WI38 (cell line): Measurements from ENCODE around the gene MYZAP.

Source experiments
- H3K4me3 ChIP-seq: 2 replicates; pipeline ENCODE4 v1.5.1; 2011; ENCODE audit warnings: low read depth, mild to moderate bottlenecking, control low read depth, low read length
- TF ChIP-seq, protein P1 (sequence below): IDR thresholded peaks from 2 replicates; pipeline ENCODE4 v1.5.1; 2012; ENCODE audit warnings: low read depth, mild to moderate bottlenecking, control low read depth, low read length

MYZAP gene

GRCh38 chr15:57647791-57648130 is 56.1 kb downstream of the MYZAP start:
- H3K4me3 ChIP-seq: no peak overlapping the region
- TF ChIP-seq, protein P1, sequence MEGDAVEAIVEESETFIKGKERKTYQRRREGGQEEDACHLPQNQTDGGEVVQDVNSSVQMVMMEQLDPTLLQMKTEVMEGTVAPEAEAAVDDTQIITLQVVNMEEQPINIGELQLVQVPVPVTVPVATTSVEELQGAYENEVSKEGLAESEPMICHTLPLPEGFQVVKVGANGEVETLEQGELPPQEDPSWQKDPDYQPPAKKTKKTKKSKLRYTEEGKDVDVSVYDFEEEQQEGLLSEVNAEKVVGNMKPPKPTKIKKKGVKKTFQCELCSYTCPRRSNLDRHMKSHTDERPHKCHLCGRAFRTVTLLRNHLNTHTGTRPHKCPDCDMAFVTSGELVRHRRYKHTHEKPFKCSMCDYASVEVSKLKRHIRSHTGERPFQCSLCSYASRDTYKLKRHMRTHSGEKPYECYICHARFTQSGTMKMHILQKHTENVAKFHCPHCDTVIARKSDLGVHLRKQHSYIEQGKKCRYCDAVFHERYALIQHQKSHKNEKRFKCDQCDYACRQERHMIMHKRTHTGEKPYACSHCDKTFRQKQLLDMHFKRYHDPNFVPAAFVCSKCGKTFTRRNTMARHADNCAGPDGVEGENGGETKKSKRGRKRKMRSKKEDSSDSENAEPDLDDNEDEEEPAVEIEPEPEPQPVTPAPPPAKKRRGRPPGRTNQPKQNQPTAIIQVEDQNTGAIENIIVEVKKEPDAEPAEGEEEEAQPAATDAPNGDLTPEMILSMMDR: no peak

- H3K4me3 ChIP-seq: no peak overlapping the region
- TF ChIP-seq, protein P1: no peak
These were observed 57.4 kb downstream of the MYZAP start for GRCh38 chr15:57649138-57649537.

DNA sequence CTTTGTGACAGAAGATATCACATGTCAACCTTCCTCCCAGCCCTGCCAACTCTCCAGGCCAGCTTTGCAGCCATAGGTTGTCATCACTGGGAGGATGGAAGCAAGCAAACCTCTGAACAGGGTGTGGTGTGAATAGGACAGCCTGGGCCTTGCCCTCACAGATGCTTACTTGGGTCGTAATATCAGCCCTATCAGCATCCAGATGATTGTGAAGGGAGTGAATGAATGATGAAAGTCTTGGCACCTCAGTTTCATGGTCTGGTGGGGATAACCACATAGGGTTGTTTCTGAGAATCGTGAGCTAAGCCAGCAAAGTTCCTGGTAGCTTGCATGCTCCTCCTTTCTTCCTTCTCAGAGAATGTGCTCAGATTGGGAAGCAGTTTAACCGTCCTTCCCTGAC is 59.7 kb downstream of the MYZAP start:
- TF ChIP-seq, protein P1: no peak
- H3K4me3 ChIP-seq: no peak overlapping the region

GRCh38 chr15:57652481-57652880 is 60.8 kb downstream of the MYZAP start:
- TF ChIP-seq, protein P1: no peak
- no peak overlapping the region for H3K4me3 ChIP-seq

- H3K4me3 ChIP-seq: no peak overlapping the region
- TF ChIP-seq, protein P1: no peak
These were observed 62.6 kb downstream of the MYZAP start for GRCh38 chr15:57654153-57654852.

GRCh38 chr15:57655053-57655452 is 63.3 kb downstream of the MYZAP start:
- TF ChIP-seq, protein P1: no peak

GRCh38 chr15:57655809-57656208 is 64.1 kb downstream of the MYZAP start:
- TF ChIP-seq, protein P1: no peak

More at GRCh38 chr15:57655053-57655452, 63.3 kb downstream of the MYZAP start:
- H3K4me3 ChIP-seq: no peak overlapping the region

More at GRCh38 chr15:57655809-57656208, 64.1 kb downstream of the MYZAP start:
- no peak overlapping the region for H3K4me3 ChIP-seq
